ENCODE data around the gene ALCAM. TPM values are rescaled to one million over a fixed set of nuclear protein-coding genes. Genes with fewer than 3 reads are reported as not detected.

The ALCAM gene
- total RNA-seq, 1 experiment from 2014 or later = 32.3 TPM

- DNase-seq (ENCODE audit: low read depth, low spot score) (no peak), ATAC-seq (no peak)
- no peak overlapping the region for H3K27ac ChIP-seq (ENCODE audit: low read length)
- no peak overlapping the region for H3K4me3 ChIP-seq (ENCODE audit: low read depth in 2 of 2, low read length in 2 of 2)
- H3K27me3 ChIP-seq (ENCODE audit: control insufficient read depth, insufficient read depth, low read length) = no peaks in the 10 kb centered on the region
- in situ Hi-C loops (cut with HindIII; ENCODE audit: low pct_unique_long_range_greater_than_20kb, low sequenced_read_pairs) (no loop called here), intact Hi-C loops (cut with micrococcal nuclease; ENCODE audit: unreplicated experiment) (no loop called here)
- ChIA-PET POLR2A (no interaction called here), CTCF (interaction anchor here (0.5 kb wide), 1 partner anchor 1950 kb away, joined by 7 read pairs; no protein-coding TSS in a partner anchor)
- no TSS peak for BruUV-seq (replicated peaks)
- no peaks in the 10 kb centered on the region for H3K9me3 ChIP-seq (ENCODE audit: control insufficient read depth, insufficient read depth, low read depth, low read length)
- H3K4me1 ChIP-seq (ENCODE audit: control insufficient read depth, insufficient read depth, low read length) = no peaks in the 10 kb centered on the region
- no peak for TF ChIP-seq TCF7L2 (IDR thresholded peaks at IDR 0.05; ENCODE audit: low read depth, low read length)
- TF ChIP-seq POLR2AphosphoS5 (IDR thresholded peaks at IDR 0.05; ENCODE audit: low read depth, low read length) = no peak
- TF ChIP-seq REST (IDR thresholded peaks at IDR 0.05; ENCODE audit: insufficient read depth in 1 of 2, low read depth in 2 of 2, low read length in 1 of 2) = no peak
- no peak for TF ChIP-seq SIN3A (IDR thresholded peaks at IDR 0.05; ENCODE audit: borderline replicate concordance, insufficient read depth, low read depth, low read length)
- TF ChIP-seq CTCF (IDR thresholded peaks at IDR 0.05) = no peak
- H3K36me3 ChIP-seq (ENCODE audit: control insufficient read depth, insufficient read depth, low read length) = no peaks in the 10 kb centered on the region
Measured at GRCh38 chr3:105615814-105616213, 249.1 kb downstream of the ALCAM start.

GRCh38 chr3:105616374-105617121 lies 249.8 kb downstream of the ALCAM start:
- Histone ChIP-seq H3K9me3 (ENCODE audit: control insufficient read depth, insufficient read depth, low read depth, low read length) (no peaks in the 10 kb centered on the region), H3K27ac (ENCODE audit: low read length) (no peak overlapping the region), H3K27me3 (ENCODE audit: control insufficient read depth, insufficient read depth, low read length) (no peaks in the 10 kb centered on the region), H3K36me3 (ENCODE audit: control insufficient read depth, insufficient read depth, low read length) (no peaks in the 10 kb centered on the region), H3K4me1 (ENCODE audit: control insufficient read depth, insufficient read depth, low read length) (no peaks in the 10 kb centered on the region), H3K4me3 (ENCODE audit: low read depth in 2 of 2, low read length in 2 of 2) (no peak overlapping the region)
- in situ Hi-C loops (cut with HindIII; ENCODE audit: low pct_unique_long_range_greater_than_20kb, low sequenced_read_pairs) (no loop called here), intact Hi-C loops (cut with micrococcal nuclease; ENCODE audit: unreplicated experiment) (no loop called here)
- TF ChIP-seq CTCF (IDR thresholded peaks at IDR 0.05) (no peak), REST (IDR thresholded peaks at IDR 0.05; ENCODE audit: insufficient read depth in 1 of 2, low read depth in 2 of 2, low read length in 1 of 2) (no peak), POLR2AphosphoS5 (IDR thresholded peaks at IDR 0.05; ENCODE audit: low read depth, low read length) (no peak), TCF7L2 (IDR thresholded peaks at IDR 0.05; ENCODE audit: low read depth, low read length) (no peak), SIN3A (IDR thresholded peaks at IDR 0.05; ENCODE audit: borderline replicate concordance, insufficient read depth, low read depth, low read length) (no peak)
- CTCF ChIA-PET = no interaction called here
- POLR2A ChIA-PET = no interaction called here
- no TSS peak for BruUV-seq (replicated peaks)
- DNase-seq (ENCODE audit: low read depth, low spot score) = no peak
- no peak for ATAC-seq

All from Panc1 (cell line).